WTC11 (cell line): ENCODE results near the gene C3orf49.

Experiments
- CTCF ChIP-seq: fragments of 200-600 bp; IDR thresholded peaks from 2 replicates; pipeline ENCODE4 v1.8.0; 2022; ENCODE audit warnings: antibody characterized with exemption
- MYBL2 ChIP-seq: sonication (generic); formaldehyde crosslinking; IDR thresholded peaks from 2 replicates; pipeline ENCODE4 v1.8.1; 2023; ENCODE audit warnings: mild to moderate bottlenecking, moderate library complexity, missing genetic modification reagents
- SP1 ChIP-seq: sonication (generic); formaldehyde crosslinking; conservative IDR thresholded peaks from 2 replicates; pipeline ENCODE4 v1.8.1; 2022; ENCODE audit warnings: missing genetic modification reagents
- ZBTB21 ChIP-seq: sonication (generic); formaldehyde crosslinking; IDR thresholded peaks from 2 replicates; pipeline ENCODE4 v1.8.1; 2023; ENCODE audit warnings: mild to moderate bottlenecking, missing genetic modification reagents, borderline replicate concordance
- ZNF232 ChIP-seq: sonication (generic); formaldehyde crosslinking; IDR thresholded peaks from 2 replicates; pipeline ENCODE4 v1.8.0; 2022; ENCODE audit warnings: mild to moderate bottlenecking, missing genetic modification reagents
- ZNF512 ChIP-seq: sonication (generic); formaldehyde crosslinking; IDR thresholded peaks from 2 replicates; pipeline ENCODE4 v1.8.1; 2022; ENCODE audit warnings: missing genetic modification reagents, borderline replicate concordance
- TF ChIP-seq, protein P1 (sequence below): sonication (generic); formaldehyde crosslinking; IDR thresholded peaks from 2 replicates; pipeline ENCODE4 v1.8.0; 2022; ENCODE audit warnings: mild to moderate bottlenecking, missing genetic modification reagents

DNA sequence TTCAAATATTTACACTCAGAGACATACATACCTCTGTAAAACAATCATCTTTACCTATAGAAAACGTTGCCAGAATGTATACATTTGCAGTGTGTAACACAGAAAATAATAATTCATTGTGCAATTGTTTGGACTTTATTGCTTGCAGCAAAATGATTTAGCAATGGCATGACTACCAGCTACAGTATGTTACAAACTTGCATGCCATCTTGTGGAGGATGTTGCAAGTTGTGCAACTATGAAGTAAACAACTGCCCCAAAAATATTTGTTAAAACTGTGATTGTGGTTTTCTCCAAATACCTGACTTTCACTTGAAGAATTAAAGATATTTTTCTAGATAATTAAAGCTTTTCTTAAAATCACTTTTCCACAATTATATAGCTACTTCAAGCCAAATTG lies 27.1 kb upstream of the C3orf49 start:
- TF ChIP-seq CTCF, result no peak
- no peak for TF ChIP-seq ZNF232 (CRISPR knock-in tag)
- no peak for TF ChIP-seq MYBL2 (CRISPR knock-in tag)
- no peak for TF ChIP-seq SP1 (CRISPR knock-in tag)
- no peak for TF ChIP-seq ZBTB21 (CRISPR knock-in tag)
- TF ChIP-seq ZNF512 (CRISPR knock-in tag), result no peak
- TF ChIP-seq, protein P1, sequence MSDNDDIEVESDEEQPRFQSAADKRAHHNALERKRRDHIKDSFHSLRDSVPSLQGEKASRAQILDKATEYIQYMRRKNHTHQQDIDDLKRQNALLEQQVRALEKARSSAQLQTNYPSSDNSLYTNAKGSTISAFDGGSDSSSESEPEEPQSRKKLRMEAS (CRISPR knock-in tag), result no peak
